ENCODE measurements around the gene ADAMTS13.

ADAMTS13 gene

DNA sequence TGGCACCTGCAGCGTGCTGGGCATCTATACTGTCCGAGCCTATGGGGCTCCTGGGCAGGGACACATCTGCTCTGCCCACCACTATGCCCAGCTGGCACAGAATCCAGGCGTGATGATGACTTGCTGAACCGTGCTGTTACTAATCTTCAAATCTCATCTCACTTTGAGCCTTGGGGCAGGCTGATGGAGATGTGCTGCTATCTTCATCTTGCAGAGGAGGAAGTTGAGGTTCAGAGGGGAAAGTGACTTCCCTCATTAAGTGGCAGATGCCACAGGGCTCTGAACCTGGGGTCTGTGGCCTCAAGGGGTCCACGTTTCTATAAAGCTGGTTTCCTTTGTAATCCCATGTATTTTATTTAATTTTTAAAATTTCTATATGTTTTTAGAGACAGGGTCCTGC, 52.0 kb downstream of the ADAMTS13 start:
- DNase-seq = no peak

DNA sequence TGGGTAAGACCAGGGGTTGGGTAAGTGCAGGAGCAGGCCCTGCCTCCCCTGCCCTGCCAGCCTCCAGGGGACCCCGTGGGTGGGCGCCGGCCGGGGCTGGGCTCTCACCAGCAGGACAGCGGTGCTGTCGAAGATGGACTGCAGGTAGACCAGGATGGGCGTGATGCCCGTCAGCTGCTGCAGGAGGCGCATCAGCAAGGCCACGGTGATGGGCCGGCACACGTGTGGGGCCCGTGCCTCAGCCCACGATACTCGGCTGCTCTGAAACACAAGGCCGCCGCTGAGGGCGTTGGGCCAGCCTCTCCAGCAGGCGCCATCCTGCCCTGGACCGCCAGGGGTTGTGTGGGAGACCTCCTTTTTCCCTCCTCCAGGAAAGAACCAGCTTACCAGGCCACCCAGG, 52.7 kb downstream of the ADAMTS13 start:
- DNase-seq = no peak

DNA sequence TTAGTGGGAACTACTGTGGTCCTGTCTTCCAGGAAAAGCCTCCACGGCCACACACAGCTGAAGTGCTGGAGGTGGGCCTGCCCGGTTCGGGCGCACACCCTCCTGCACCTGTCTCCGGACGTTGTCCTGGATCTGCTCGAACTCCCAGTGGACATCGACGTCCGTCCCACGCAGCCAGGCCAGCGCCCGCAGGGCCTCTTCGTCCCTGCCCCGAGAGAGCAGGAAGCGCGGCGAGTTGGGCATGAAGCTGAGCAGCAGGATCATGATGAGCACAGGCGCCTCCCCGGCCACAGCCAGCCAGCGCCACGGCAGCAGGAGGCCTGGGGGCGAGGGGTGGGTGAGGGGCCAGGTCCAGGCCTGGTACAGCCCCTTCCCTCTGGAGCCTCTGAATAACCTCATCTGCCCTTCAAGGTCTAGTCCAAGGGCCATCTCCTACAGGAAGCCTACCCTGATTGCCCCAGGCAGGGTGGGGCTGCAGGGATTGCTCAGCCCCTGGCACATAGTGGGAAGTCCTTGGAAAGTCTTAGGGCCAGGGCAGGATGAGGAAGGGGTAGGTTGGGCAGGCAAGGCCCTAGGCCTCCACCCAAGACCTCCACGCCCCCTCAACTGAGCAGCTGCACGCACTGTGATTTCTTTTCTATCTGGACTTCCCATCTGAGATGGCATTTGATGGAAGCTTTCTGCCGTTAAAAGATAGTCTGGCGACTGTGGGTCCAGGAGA, 53.3 kb downstream of the ADAMTS13 start:
- DNase-seq = no peak

DNA sequence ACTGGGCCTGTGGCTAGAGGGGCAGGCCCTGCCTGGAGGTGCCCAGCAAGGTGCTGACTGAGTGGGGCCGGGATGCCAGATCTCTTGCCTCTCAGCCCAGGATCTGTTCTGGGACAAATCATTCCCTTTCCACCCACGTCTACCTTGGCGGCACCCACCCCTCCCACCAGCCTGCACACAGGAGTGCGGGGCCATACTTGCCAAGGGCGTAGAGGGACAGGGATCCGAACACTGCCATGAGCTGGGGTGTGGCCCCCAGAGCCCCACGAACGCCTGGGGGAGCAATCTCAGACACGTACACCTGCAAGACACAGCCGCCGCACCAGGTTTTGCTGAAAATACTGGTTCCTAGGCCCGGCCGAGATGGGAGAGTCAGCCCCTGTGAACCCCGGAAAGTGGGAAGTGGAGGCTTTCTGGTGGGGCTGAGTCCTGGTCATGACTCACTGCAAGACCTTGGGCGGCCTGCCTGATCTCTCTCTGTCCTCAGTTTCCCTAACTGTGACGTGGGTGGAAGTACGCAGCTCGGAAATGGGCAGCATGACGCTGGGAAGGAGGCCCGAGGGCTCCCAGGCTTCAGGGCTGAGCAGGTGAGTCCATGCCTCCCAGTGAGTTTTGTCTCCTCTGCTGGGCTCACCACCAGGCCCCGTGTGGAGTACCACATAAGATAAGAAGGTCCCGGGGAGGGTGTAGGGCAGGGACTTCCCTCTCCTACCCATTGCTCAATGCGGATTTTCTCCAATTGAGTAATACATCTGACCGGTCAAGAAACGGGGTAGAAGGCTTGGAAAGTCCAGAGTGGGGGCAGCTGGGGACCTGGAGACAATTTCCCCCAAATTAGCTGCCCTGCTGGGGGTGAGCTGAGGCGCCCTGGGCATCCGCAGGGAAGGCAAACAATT, 54.1 kb downstream of the ADAMTS13 start:
- DNase-seq = no peak

DNA sequence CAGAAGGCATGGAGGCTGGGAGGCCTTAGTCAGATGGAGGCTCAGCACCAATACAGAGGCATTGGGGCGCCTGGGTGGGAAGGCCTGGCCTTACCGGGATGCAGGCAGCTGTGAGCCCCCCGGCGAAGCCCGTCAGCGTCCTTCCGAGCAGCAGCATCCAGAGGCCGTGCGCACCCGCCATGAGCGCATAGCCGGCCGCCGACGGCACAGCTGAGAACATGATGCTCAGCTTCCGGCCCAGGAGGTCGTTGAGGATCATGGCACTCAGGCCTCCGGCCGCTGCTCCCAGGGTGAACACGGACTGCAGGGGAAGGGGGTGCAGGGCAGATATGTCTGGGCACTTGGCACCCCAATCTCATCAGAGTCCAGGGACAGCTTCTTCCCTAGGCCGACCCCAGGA, 54.8 kb downstream of the ADAMTS13 start:
- no peak for DNase-seq

DNA sequence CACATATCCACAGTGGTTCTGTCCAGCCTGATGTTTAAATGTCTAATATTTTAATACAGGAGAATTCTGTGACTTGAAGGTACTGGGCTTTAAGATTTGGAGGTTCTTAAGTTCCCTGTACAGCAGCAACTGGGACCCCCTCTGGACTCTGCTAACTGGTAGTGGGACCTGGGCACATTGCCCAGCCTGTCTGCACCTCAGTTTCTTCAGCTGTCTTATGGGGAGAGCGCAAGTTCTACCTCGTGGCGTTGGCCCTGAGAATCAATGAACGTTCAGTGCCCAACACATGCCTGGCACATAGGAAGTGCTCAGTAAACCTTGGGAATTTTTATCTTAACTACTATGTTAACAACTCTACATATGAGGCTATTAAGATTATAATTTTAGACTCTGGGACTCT, 55.3 kb downstream of the ADAMTS13 start:
- no peak for DNase-seq

DNA sequence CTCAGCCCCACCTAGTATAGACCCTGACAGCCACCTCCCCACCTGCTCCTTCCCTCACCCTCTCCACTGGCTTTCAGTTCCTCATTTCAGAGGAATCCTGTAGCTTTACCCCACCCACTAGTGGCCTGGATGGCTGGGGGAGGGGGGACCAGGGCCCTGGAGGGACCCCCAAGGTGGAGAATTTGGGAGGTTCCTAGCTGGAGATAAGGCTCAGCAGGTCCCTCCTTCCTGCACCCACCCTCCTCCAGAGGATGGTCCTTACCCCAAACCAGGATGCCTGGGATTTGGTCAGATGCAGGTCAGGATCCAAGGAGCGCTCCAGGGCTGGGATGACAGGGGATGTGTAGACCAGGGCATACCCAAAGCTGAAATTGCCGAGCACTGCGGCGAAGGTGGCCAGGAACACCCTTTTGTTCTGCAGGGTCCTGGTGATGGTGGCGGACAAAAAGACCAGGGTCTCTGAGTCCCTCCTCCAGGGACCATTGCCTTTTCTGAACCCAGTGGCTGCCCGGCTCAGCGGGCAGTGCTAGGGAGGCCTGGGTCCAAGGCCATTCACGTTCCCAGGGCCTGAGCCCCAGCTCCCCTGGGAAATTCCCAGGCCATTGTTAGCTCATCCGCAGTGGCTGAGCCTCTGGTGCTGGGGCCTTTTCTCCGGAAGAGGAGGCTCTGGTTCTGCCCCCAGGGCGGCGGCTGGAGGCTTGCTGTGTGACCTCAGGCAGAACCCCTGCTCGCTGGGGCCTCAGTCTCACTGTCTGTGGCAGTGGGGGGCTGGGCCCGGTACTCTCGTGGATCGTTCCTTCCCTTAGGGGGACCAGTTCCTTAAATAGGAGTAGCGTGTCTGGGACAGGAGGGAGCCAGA, 56.1 kb downstream of the ADAMTS13 start:
- peak; percentile 6 to 26 for DNase-seq

DNA sequence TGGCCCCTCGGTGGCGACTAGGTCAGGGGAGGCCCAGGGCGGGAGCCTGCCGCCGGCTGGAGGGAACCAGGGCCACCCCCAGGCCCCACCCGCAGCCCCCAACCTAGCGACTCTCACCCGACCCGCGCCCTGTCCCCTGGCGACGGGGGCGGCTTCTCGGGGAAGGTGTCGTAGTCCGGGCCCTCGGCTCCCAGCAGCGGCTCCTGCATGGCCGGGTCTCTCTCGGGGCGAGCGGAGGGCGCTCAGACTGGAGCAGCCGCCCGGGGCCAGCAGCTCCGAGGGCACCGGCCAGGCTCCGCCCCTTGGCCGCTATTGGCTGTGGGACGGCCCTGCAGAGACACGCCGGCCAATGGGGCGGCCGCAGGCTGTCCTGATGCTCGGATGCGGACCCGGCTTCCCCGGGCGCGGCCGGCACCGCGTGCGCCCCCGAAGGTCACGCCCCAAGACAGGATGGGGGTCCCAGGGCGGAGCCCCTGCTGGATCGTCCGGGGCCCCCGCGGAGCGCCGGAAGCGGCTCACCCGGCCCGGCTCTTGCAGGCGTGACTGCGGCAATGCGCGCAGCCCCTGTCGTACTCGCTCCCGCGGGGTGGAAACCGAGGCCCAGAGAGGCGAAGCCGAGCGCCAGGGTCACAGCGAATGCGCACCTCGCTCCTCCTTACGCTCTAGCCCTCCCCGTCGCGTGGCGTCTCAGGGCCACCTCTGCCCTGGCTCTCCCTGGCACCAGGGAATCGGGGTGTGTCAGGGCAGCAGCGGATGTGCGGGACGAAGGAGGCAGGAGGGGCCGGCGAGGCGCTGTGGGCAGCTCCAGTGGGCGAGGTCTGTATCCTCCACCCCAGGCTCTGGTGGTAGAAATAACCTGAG, 56.9 kb downstream of the ADAMTS13 start, which contains the start of gene SLC2A6:
Gene SLC2A6, minus strand, starts transcription at position 249 of the 861 bp plus-strand sequence. Its CDS starts 40 bp downstream, at position 209.
- peak; percentile 82 to 90 for DNase-seq

DNA sequence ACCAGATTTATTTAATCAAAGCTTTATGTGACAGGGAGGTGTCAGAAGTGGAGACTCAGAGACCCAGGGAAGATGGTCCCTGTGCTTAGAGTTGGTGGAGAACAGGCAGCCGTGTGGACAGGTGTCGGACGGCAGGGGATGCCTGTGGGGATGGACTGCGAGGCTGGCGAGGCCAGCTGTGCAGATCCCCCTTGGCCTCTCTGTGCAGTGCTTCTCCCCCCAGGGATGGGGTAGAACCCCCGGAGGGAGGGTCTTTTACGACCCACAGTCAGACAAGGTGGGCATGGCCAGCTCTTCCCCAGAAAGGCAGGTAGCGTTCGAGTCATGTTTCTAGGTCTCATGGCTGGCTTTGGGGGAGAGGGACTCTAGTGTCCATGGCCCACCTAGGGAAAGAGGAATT, 61.4 kb downstream of the ADAMTS13 start:
- DNase-seq = no peak

DNA sequence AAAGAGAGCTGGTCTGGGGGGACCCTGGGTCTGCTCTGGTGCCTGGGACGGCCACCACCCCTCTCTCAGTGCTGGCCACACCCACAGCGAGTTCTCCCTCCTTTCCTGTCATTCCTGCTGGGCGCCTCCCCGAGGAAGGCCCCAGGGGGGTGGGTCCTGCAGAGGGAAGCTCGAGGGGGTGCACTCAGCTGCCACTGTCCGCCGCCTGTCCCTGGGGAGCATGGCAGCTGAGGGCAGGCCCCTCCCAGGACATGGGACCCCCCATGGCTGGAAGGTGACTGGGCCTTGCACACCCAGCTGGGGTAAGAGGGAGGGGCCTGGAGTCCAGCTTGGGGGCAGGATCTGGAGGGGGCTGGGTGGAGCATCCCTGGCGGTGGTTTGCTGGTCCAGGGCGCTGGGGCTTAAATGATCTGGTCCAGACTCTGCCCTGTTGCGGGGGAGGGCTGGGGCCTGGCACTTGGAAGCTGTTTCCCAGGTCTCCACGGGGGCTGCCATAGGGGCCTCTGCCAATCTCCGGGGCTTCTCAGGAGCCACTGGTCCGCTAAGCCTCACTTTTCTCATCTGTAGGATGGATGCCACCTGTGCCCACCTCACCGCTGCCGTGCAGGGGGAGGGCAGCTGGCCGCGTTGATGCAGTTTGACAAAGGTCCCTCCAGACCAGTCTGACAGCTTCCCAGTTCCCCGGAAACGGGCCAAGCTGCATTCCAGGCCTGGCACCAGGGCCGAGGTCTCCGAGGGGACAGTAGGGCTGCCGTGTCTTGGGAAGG, 62.7 kb downstream of the ADAMTS13 start:
- no peak for DNase-seq

DNA sequence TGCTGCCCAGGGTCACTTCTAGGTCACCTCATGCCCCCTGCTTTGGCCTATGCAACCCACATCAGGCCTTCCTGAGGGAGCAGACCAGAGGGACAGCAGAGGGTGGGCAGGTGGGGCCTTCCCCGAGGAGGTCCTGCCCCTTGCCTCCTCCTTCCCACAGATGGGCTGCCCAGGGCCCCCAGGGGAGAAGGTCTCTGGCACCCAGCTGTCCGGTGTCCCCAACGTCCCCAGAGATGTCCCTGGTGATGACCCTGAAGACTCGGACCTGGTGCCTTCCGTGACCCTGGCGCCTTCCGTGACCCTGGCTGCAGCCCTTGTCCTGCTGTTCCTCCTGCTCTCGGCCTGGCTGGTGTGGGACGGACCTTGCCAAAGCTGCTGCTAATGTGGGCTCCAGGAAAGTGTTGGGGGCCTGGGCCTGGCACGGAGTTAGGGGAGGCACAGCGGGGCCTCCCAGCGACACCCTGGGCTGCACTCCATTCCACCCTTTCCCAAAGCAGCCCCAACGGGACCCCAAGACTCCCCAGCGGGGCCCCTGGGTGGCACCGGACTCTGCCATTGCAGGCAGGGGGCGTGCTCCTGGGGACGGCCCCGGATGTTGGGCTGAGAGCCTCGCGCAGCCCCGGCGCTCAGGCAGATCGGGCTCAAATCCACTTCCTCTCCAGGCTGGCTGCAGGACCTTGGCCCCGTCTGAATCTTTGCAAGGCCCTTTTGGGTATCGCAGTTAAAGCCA, 63.5 kb downstream of the ADAMTS13 start:
- no peak for DNase-seq

DNA sequence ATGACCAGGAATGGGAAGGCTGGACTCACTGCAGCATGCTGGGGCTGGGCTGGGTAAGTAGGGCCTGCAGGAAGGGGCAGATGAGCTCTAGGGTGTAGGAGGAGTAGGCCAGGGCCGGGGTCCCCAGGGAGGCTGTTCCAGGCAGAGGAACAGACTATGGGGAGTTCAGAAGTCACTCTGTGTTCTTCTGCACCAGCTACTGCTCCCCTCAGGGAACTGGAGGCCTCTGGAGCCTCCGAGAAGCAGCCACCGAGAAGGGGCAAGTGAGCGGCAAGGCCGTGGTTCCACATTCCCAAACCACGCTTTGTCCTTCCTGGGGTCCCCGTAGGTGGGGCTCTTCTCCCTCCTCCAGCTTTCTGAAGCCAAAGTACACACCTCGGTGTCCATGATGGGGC, 65.2 kb downstream of the ADAMTS13 start:
- no peak for DNase-seq

DNA sequence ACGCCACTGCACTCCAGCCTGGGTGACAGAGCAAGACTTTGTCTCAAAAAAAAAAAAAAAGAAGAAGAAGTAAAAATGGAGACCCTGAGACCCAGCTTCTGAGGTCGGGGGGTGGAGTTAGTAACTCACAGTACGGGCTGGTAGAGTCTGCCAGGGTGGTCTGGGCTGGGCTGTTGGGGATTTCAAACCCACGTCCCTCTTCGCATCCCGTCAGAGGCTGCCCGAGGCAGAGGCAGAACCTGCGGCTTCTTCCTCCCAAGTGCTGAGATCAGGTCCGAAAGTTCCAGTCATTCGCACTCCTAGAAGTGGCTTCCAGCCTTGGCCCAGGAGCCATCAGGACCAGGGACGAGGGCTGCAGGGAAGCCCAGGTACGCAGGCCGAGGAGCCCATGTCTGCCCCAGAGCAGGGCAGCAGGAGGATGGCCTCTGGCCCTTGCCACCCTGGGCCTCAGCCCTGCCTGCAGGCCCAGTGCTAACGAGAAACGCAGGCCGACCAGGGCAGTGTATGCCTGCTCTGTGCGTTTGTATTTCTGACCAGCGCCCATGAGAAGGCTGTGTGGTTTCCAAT, 66.6 kb downstream of the ADAMTS13 start:
- DNase-seq = no peak

DNA sequence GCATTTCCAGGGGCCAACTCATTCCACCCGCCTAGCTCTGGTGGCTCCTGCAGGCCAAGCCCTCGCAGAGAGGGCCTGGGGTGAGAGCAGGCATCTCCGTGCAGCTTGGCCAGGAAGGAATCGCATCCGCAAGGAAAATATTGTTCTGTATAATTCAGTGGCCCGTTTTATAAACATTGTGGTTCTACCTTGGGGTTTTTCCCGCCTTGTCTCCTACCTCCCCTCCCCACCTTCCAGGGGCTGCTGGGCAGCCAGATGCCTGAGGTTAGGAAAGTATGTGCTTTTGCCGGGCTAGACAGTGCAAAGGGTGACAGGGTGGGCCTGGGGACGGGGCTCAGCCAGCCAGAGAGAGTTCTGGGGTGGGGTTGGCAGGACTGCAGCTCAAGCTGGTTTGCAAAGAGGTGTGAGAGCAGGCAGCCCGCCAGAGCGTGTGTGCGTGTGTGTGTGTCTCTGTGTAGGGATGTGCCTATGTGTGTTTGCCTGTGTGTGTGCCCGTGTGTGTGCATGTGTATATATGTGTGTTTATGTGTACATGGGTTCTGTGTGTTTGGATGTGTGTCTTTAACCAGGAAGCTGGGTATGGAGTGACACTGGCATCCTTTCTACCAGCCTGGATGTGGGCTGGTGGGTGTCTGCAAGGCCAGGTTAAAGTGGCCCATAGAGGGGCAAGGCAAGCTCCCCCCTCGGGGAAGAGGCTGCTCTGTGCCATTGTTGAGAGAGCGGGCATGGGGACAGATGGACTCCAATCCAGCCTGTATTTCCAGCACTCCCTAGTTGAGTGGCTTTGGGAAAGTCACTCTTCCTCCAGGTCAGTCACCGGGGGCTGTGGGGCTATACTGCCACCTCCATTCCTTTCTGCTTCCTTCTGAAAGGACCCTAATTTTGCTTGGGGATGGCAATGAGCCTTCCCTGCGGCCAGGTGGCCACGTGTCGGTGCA, 67.4 kb downstream of the ADAMTS13 start:
- DNase-seq = no peak

DNA sequence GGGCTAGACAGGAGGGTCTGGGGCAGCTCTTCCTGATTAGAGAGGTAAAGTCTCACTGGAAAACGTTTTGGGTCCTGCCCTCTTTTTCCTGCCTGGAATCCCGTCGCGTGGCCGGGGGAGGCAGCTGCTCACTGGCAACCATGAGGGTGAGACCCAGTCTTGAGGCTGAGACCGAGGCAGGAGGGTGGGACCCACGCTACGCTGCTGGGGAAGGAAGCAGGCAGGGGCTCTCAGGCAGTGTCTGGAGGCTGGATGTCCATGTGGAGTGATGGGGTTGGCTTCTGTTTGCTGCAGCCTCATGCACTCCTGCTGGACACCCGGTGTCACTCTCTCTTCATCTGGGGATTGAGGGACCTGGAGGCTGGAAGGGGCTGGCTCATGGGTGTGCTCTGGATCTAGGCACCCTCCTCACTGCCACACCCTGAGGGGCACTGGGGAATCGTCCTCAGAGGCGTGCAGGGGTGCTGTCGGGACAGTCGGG, 68.1 kb downstream of the ADAMTS13 start:
- no peak for DNase-seq

DNA sequence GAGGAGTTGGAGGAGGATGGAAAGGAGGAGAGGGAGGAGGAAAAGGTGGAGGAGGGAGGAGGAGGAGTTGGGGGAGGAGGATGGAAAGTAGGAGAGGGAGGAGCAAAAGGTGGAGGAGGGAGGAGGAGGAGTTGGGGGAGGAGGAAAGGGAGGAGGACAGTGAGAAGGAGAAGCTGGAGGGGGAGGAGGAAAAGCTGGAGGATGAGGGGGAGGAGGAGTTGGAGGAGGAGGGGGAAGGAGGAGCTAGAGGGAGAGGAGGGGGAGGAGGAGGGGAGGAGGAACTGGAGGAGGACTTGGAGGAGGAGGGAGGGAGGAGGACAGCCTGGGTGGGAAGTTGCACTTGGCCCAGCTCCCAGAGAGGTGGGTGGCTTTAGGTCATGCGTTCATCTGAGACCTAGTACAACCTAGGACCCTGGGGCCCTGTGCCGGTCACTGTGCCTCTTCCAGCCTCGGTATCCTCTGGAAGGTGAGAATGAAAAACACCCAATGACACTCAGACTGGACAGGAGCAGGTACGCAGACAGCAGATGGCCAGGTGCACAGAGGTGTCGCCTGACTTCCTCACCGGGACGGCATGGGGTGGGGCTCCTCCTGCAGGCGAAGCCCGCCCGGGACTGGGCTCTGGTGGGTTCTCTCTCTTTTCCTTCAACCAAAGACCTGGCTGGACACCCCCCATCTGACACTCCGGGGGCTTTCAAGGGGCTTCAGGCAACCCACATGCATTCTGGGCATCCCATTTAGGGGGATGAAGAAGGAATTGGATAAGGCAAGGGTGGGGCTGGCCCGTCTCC, 68.9 kb downstream of the ADAMTS13 start:
- DNase-seq = no peak

DNA sequence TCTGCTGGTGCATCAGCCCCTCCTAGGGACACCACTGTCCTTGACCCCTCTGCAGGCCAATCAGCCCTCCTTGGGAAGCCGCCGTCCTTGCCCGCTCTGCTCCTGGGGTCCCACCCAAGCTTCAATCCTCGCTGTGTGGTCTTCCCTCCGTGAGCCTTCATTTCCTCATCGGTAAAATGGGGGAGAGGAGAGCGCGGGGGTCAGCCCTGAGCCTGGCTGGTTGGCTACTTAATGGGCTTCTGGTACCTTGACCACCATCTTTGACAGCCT, 69.4 kb downstream of the ADAMTS13 start:
- DNase-seq = no peak
